Epithelial cell of esophagus (primary cell): ENCODE results near the gene TAF15.

Experiments used
- DNase-seq: peaks from one replicate; pipeline ENCODE4 v3.0.0; 2010; ENCODE audit warnings: low read depth
- H3K4me3 ChIP-seq: 2 replicates; pipeline ENCODE4 v1.5.1; 2011; ENCODE audit warnings: mild to moderate bottlenecking, low read length, control low read depth
- CTCF ChIP-seq: IDR thresholded peaks from 2 replicates; pipeline ENCODE4 v1.5.1; 2011; ENCODE audit warnings: low read depth, mild to moderate bottlenecking, low read length, control low read depth, inconsistent platforms; ENCODE audit not compliant: insufficient read depth; ENCODE audit errors: missing control alignments

The TAF15 gene

GRCh38 chr17:35855965-35856364, 46.7 kb downstream of the TAF15 start:
- no peak for TF ChIP-seq CTCF
- no peak for DNase-seq

GRCh38 chr17:35856603-35857002, 47.3 kb downstream of the TAF15 start:
- no peak overlapping the region for H3K4me3 ChIP-seq
- no peak for TF ChIP-seq CTCF
- DNase-seq = no peak

More at GRCh38 chr17:35855965-35856364, 46.7 kb downstream of the TAF15 start:
- no peak overlapping the region for H3K4me3 ChIP-seq

GRCh38 chr17:35864853-35865252, 55.6 kb downstream of the TAF15 start:
- no peak for TF ChIP-seq CTCF
- H3K4me3 ChIP-seq = no peak overlapping the region
- DNase-seq = no peak

GRCh38 chr17:35865412-35866340, 56.4 kb downstream of the TAF15 start:
- peak; percentile 47 for DNase-seq
- TF ChIP-seq CTCF = no peak
- H3K4me3 ChIP-seq = no peak overlapping the region

- no peak for DNase-seq
- TF ChIP-seq CTCF = no peak
- no peak overlapping the region for H3K4me3 ChIP-seq
Measured at GRCh38 chr17:35866341-35866950, 57.2 kb downstream of the TAF15 start.

- no peak for DNase-seq
- TF ChIP-seq CTCF = no peak
Measured at GRCh38 chr17:35867574-35867973, 58.3 kb downstream of the TAF15 start.

More at GRCh38 chr17:35867574-35867973, 58.3 kb downstream of the TAF15 start:
- no peak overlapping the region for H3K4me3 ChIP-seq
